ENCODE results near the gene UBAP2. TPM values are rescaled to one million over a fixed set of nuclear protein-coding genes. Genes with fewer than 3 reads are reported as not detected.

Gene UBAP2
- total RNA-seq, 3 donors from 2014 or later = 33.9 to 39.1 (median 35.9) TPM

- no peaks in the 10 kb centered on the region for H3K36me3 ChIP-seq (ENCODE audit: low read depth)
- H3K4me1 ChIP-seq (ENCODE audit: low read depth) = no peaks in the 10 kb centered on the region
- intact Hi-C loops (cut with DNase I, micrococcal nuclease) = no loop called here
- ATAC-seq = no peak
- H3K4me3 ChIP-seq = no peak overlapping the region
- TF ChIP-seq CTCF (IDR thresholded peaks at IDR 0.05) = no peak
- H3K9me3 ChIP-seq = no peaks in the 10 kb centered on the region
- DNase-seq = no peak
Measured at GRCh38 chr9:33959725-33960124, 89.0 kb downstream of the UBAP2 start.

DNA sequence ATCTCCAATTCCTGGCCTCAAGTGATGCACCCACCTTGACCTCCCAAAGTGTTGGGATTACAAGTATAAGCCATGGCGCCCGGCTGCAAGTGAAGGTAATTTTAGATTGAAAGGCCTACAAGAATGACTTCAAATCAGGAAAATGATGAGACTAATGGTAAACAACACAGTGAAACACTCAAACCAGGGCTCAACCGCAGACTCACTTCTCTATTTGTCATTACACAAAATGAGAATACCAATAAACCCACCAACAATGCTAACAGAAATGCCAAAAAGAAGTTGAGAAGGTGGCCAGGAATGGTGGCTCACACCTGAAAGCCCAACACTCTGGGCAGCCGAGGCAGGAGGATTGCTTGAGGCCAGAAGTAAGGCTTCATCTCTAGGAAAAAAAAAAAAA is 92.1 kb downstream of the UBAP2 start:
- no peaks in the 10 kb centered on the region for H3K4me1 ChIP-seq (ENCODE audit: low read depth)
- ATAC-seq (no peak), DNase-seq (no peak)
- no peaks in the 10 kb centered on the region for H3K9me3 ChIP-seq
- H3K4me3 ChIP-seq = no peak overlapping the region
- intact Hi-C loops (cut with DNase I, micrococcal nuclease) = no loop called here
- H3K36me3 ChIP-seq (ENCODE audit: low read depth) = no peaks in the 10 kb centered on the region
- TF ChIP-seq CTCF (IDR thresholded peaks at IDR 0.05) = no peak

DNA sequence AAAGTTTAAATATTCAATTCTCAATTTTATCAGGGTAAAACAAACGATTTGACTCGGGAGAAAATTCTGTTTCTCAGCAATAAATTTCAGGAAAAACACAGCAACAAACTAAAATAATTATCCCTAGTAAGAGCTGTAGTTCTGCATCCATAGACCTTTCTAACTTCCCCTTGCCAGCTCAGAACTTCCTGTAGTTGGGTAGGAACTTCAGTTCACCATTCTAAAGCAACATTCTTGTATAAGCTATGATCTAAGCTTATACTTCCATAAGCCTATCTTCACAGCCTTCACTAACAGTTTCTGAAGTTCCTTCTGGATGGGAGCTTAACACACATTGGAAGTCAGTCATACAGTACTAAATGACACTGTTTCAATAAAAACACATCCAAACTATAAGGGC is 96.6 kb downstream of the UBAP2 start:
- H3K4me3 ChIP-seq = no peak overlapping the region
- no peaks in the 10 kb centered on the region for H3K36me3 ChIP-seq (ENCODE audit: low read depth)
- H3K4me1 ChIP-seq (ENCODE audit: low read depth) = no peaks in the 10 kb centered on the region
- ATAC-seq = no peak
- no peak for DNase-seq
- intact Hi-C loops (cut with DNase I, micrococcal nuclease) = no loop called here
- TF ChIP-seq CTCF (IDR thresholded peaks at IDR 0.05) = no peak
- no peaks in the 10 kb centered on the region for H3K9me3 ChIP-seq

- Histone ChIP-seq H3K9me3 (no peaks in the 10 kb centered on the region), H3K4me1 (ENCODE audit: low read depth) (no peaks in the 10 kb centered on the region), H3K36me3 (ENCODE audit: low read depth) (no peaks in the 10 kb centered on the region), H3K4me3 (no peak overlapping the region)
- ATAC-seq (no peak), DNase-seq (no peak)
- TF ChIP-seq CTCF (IDR thresholded peaks at IDR 0.05) = no peak
- intact Hi-C loops (cut with DNase I, micrococcal nuclease) = no loop called here
Measured at GRCh38 chr9:33950371-33950770, 98.3 kb downstream of the UBAP2 start.

DNA sequence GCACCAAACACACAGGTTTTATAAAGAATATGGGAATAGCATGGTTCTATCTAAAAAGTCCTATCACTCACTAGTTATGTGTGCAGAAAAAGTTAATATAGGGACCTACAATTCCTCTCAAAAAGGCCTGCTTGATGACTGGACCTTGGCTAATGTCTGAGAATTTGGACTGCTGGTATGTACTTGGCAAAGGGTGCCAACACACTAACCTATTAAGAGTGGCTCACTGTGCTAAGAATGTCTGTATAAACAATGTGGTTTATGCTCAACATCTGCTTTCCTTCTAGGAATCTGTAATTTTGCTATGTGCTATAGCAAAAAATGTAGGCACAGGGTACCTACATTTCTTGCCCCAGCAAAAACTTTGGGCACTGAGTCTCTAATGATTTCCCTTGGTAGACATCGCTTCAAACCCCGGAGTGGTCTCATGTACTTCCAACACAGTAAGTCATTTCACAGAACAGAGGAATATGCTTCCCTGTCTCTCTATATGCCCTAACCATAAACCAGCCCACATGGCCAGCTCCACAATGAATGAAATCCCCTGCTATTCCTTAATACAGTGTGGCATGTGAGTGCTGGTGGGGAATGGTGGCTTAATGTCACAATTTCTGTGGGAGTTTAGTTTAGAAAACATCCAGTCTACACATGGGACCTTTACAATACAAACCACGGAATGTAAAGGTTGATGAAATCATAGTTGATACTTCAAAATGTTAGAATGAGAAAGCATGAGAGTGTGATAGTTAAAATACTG is 101.7 kb downstream of the UBAP2 start:
- H3K9me3 ChIP-seq = no peaks in the 10 kb centered on the region
- DNase-seq (no peak), ATAC-seq (no peak)
- intact Hi-C loops (cut with DNase I, micrococcal nuclease) = no loop called here
- no peaks in the 10 kb centered on the region for H3K36me3 ChIP-seq (ENCODE audit: low read depth)
- H3K4me3 ChIP-seq = no peak overlapping the region
- no peaks in the 10 kb centered on the region for H3K4me1 ChIP-seq (ENCODE audit: low read depth)
- TF ChIP-seq CTCF (IDR thresholded peaks at IDR 0.05) = no peak

DNA sequence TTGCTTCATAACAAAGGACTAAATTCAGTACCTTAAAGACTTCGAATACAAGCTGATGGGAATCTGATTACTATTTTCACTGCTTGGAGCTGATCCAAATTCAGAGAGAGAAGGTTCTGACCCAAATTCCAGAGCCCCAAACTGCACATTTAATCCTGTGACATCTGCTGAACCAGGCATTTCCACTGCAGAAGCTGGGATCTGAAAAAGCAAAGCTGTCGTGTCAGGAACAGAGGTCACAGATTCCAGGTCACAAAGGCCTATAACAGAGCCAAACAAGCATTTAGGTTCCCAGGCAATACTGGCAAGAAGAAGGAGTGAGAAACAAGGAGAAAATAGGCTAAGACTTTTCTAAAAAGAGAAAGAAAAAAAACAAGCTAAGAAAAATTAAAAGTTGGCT is 105.3 kb downstream of the UBAP2 start:
- DNase-seq (no peak), ATAC-seq (no peak)
- H3K36me3 ChIP-seq (ENCODE audit: low read depth) = no peaks in the 10 kb centered on the region
- H3K9me3 ChIP-seq = no peaks in the 10 kb centered on the region
- H3K4me3 ChIP-seq = no peak overlapping the region
- no peak for TF ChIP-seq CTCF (IDR thresholded peaks at IDR 0.05)
- intact Hi-C loops (cut with DNase I, micrococcal nuclease) = no loop called here
- peaks cover 7% of the 10 kb centered on the region for H3K4me1 ChIP-seq (ENCODE audit: low read depth)

Data from mucosa of descending colon (tissue), 3 donors.